K562 (cell line): Measurements from ENCODE around the gene GLCCI1. TPM values are rescaled to one million over a fixed set of nuclear protein-coding genes. Genes with fewer than 3 reads are reported as not detected.

ENCODE experiments used
- ATAC-seq: fragments of 200-7000 bp; cut with Tn5 transposase; 3 replicates; pipeline ENCODE4 v1.9.1; 2020; ENCODE audit warnings: moderate library complexity
- BruUV-seq: library from RNA; stranded (reverse); fragments of 400-500 nt; replicated peaks from 2 replicates; lab custom pipeline; 2021; lab: Mats Ljungman, UMichigan
- CTCF ChIA-PET: fragments of 300-600 bp; formaldehyde crosslinking; extraction: SDS; loops from one replicate; lab custom pipeline; 2021; ENCODE audit warnings: low intra/inter-chr PET ratio; lab: Yijun Ruan, JAX
- POLR2A ChIA-PET: fragments of 300-600, 350-650 bp; sonication (Branson Sonifier 250); formaldehyde crosslinking; extraction: SDS; loops from one replicate; lab custom pipeline; 2021; ENCODE audit warnings: antibody characterized with exemption, inconsistent platforms; lab: Yijun Ruan, JAX
- DNase-seq, 4 experiments: peaks; one replicate each; pipeline versions ENCODE4 v3.0.0 to v3.0.0-alpha.2; 2011 to 2018; ENCODE audit warnings: low spot score in 3 of 4, mixed read lengths in 3 of 4; ENCODE audit errors: extremely low read depth in 1 of 4
- FAIRE-seq: peaks from 2 replicates; lab custom pipeline; 2011; peaks lifted over from hg19 to GRCh38; lab: Jason Lieb, UNC
- H2AFZ ChIP-seq: 2 replicates; pipeline ENCODE4 v1.6.0; 2011; ENCODE audit warnings: low read depth, low read length, control low read depth, inconsistent platforms
- H3K27ac ChIP-seq: fragments of 200-600 bp; 3 replicates; pipeline ENCODE4 v1.8.0; 2011; ENCODE audit warnings: low read depth, mild to moderate bottlenecking, control low read depth, inconsistent platforms, low read length, moderate library complexity, mixed read lengths; ENCODE audit errors: extremely low read depth
- H3K27me3 ChIP-seq, 2 experiments: fragments of 300-600 bp in 1 of 2; 2 replicates in 1 of 2; 3 replicates in 1 of 2; pipeline versions ENCODE4 v1.6.0 to v1.8.0; 2011; ENCODE audit warnings: inconsistent platforms in 2 of 2, low read length in 2 of 2, mild to moderate bottlenecking in 1 of 2, mixed read lengths in 1 of 2, moderate library complexity in 1 of 2; ENCODE audit not compliant: control insufficient read depth in 2 of 2, insufficient read depth in 2 of 2
- H3K36me3 ChIP-seq: fragments of 300-600 bp; 3 replicates; pipeline ENCODE4 v1.8.0; 2011; ENCODE audit warnings: mild to moderate bottlenecking, low read length, inconsistent platforms; ENCODE audit not compliant: control insufficient read depth, insufficient read depth
- H3K4me1 ChIP-seq, 2 experiments: fragments of 200-600 bp in 1 of 2; replicated peaks in 1 of 2; 2 replicates in 1 of 2; 3 replicates in 1 of 2; pipeline versions ENCODE4 v1.5.1 to v1.8.0; 2011; ENCODE audit warnings: inconsistent platforms in 2 of 2, low read length in 2 of 2, mild to moderate bottlenecking in 1 of 2, mixed read lengths in 1 of 2, moderate library complexity in 1 of 2; ENCODE audit not compliant: control insufficient read depth in 2 of 2, insufficient read depth in 2 of 2
- H3K4me2 ChIP-seq: 2 replicates; pipeline ENCODE4 v1.6.1; 2011; ENCODE audit warnings: low read length, control low read depth, inconsistent platforms, mixed read lengths; ENCODE audit not compliant: insufficient read depth
- H3K4me3 ChIP-seq: fragments of 200-600 bp; sonication (generic), shearing (Covaris generic); 2 replicates; pipeline ENCODE4 v1.5.1; 2016; ENCODE audit warnings: control low read depth, inconsistent platforms
- H3K79me2 ChIP-seq: fragments of 200-600 bp; 3 replicates; pipeline ENCODE4 v1.8.0; 2011; ENCODE audit warnings: low read length, inconsistent platforms; ENCODE audit not compliant: control insufficient read depth, insufficient read depth
- H3K9ac ChIP-seq, 2 experiments: 2 replicates each; pipeline versions ENCODE4 v1.6.0 to v1.6.1; 2011; ENCODE audit warnings: low read depth in 2 of 2, low read length in 2 of 2, control low read depth in 1 of 2, inconsistent platforms in 1 of 2, mild to moderate bottlenecking in 1 of 2, mixed read lengths in 1 of 2; ENCODE audit not compliant: insufficient read depth in 1 of 2
- H3K9me1 ChIP-seq: one replicate; pipeline ENCODE4 v1.6.0; 2011; ENCODE audit warnings: inconsistent platforms, mild to moderate bottlenecking, low read length, moderate library complexity; ENCODE audit not compliant: control insufficient read depth, insufficient read depth
- H3K9me3 ChIP-seq: replicated peaks from 2 replicates; pipeline ENCODE4 v1.5.1; 2011; ENCODE audit warnings: low read depth, low read length, inconsistent platforms; ENCODE audit not compliant: control insufficient read depth, insufficient read depth
- H4K20me1 ChIP-seq: replicated peaks from 2 replicates; pipeline ENCODE4 v1.6.1; 2011; ENCODE audit warnings: low read length, inconsistent platforms, mixed read lengths; ENCODE audit not compliant: control insufficient read depth, insufficient read depth
- CCAR2 ChIP-seq: fragments of 200-400 bp; formaldehyde crosslinking; IDR thresholded peaks from 2 replicates; pipeline ENCODE4 v1.6.1; 2017; ENCODE audit warnings: mild to moderate bottlenecking, low read depth, low read length
- CHD2 ChIP-seq: IDR thresholded peaks from 2 replicates; pipeline ENCODE4 v1.6.1; 2011; ENCODE audit warnings: low read depth, low read length
- FOXP1 ChIP-seq: sonication (generic); formaldehyde crosslinking; IDR thresholded peaks from 2 replicates; pipeline ENCODE4 v1.8.0; 2022; ENCODE audit warnings: mild to moderate bottlenecking, missing genetic modification reagents
- KDM1A ChIP-seq, 2 experiments: fragments of 450-650 bp; IDR thresholded peaks; 2 replicates each; pipeline ENCODE4 v1.6.1; 2016; ENCODE audit warnings: mild to moderate bottlenecking in 2 of 2
- POLR2AphosphoS5 ChIP-seq: IDR thresholded peaks from 2 replicates; pipeline ENCODE4 v1.6.1; 2011; ENCODE audit warnings: mild to moderate bottlenecking, low read depth, low read length, moderate library complexity; ENCODE audit not compliant: control insufficient read depth, insufficient read depth
- POLR2H ChIP-seq: IDR thresholded peaks from 2 replicates; pipeline ENCODE4 v1.6.1; 2016; ENCODE audit warnings: missing genetic modification characterization, low read depth, mild to moderate bottlenecking, control low read depth, missing compliant biosample characterization, moderate library complexity
- PTBP1 ChIP-seq: fragments of 200-400 bp; formaldehyde crosslinking; IDR thresholded peaks from 2 replicates; pipeline ENCODE4 v1.6.1; 2017; ENCODE audit warnings: low read depth, low read length
- RAD21 ChIP-seq, 2 experiments: fragments of 250-450 bp in 1 of 2; fragments of 450-650 bp in 1 of 2; sonication (Bioruptor Pico) in 1 of 2; formaldehyde crosslinking in 1 of 2; IDR thresholded peaks in 1 of 2; conservative IDR thresholded peaks in 1 of 2; 2 replicates each; pipeline versions ENCODE4 v1.4.0 to v1.8.0; 2020 to 2022; ENCODE audit warnings: mild to moderate bottlenecking in 2 of 2, moderate library complexity in 1 of 2
- RBFOX2 ChIP-seq: fragments of 200-400 bp; formaldehyde crosslinking; IDR thresholded peaks from 2 replicates; pipeline ENCODE4 v1.6.1; 2017; ENCODE audit warnings: low read depth, mild to moderate bottlenecking, low read length, moderate library complexity
- TCF3 ChIP-seq: sonication (generic); formaldehyde crosslinking; IDR thresholded peaks from 2 replicates; pipeline ENCODE4 v1.4.0; 2020; ENCODE audit warnings: mild to moderate bottlenecking, missing genetic modification reagents
- TEAD4 ChIP-seq, 2 experiments: sonication (generic) in 1 of 2; formaldehyde crosslinking in 1 of 2; IDR thresholded peaks; 2 replicates each; pipeline versions ENCODE4 v1.6.1 to v1.8.0; 2012 to 2022; ENCODE audit warnings: borderline replicate concordance in 1 of 2, inconsistent platforms in 1 of 2, low read length in 1 of 2, mild to moderate bottlenecking in 1 of 2, missing genetic modification reagents in 1 of 2
- TRIM24 ChIP-seq, 2 experiments: fragments of 450-650 bp; IDR thresholded peaks; 2 replicates each; pipeline ENCODE4 v1.6.1; 2016
- ZNF133 ChIP-seq: fragments of 250-450 bp; sonication (Bioruptor Pico); IDR thresholded peaks from 2 replicates; pipeline ENCODE4 v1.4.0; 2020; ENCODE audit warnings: mild to moderate bottlenecking
- ZNF282 ChIP-seq: sonication (generic); formaldehyde crosslinking; IDR thresholded peaks from 2 replicates; pipeline ENCODE4 v1.8.1; 2023; ENCODE audit warnings: missing genetic modification reagents
- ZNF717 ChIP-seq: fragments of 250-450 bp; sonication (Bioruptor Pico); IDR thresholded peaks from 2 replicates; pipeline ENCODE4 v1.5.0; 2021
- WGBS: fragments of 100-300 bp; shearing (Covaris generic); methylation state at CpG from one replicate; pipeline ENCODE4 v1.1.6; 2016; ENCODE audit warnings: low coverage, mixed read lengths; ENCODE audit not compliant: insufficient coverage; ENCODE audit errors: missing lambda C conversion rate; 5-methylcytosine and 5-hydroxymethylcytosine counted together
- in situ Hi-C: fragments of 300-500 bp; cut with MboI; formaldehyde crosslinking; loops from 4 replicates; pipeline ENCODE4 v1.15.0; 2018; ENCODE audit warnings: inconsistent platforms, mixed read lengths
- intact Hi-C: fragments of 100-400 bp; cut with micrococcal nuclease; formaldehyde crosslinking; loops from 2 replicates; pipeline ENCODE4 v1.14.2; 2022
- polyA plus RNA-seq, 8 experiments: library from polyadenylated mRNA; depleted of rRNA in 4 of 8; stranded (reverse) in 5 of 8; unstranded in 3 of 8; fragments of >200 nt; fragmentation: Nextera tagmentation in 2 of 8; fragmentation: Illumina TruSeq in 1 of 8; extraction: Ambion mirVana in 2 of 8; extraction: Trizol in 1 of 8; gene quantifications; 2 replicates each; pipeline versions ENCODE4 v1.2.1 to v1.2.3, GENCODE V29; 2011 to 2014; ENCODE audit warnings: inconsistent platforms in 1 of 8, missing spikeins in 1 of 8
- total RNA-seq, 7 experiments: library from RNA; depleted of rRNA in 6 of 7; stranded (reverse); fragments of >200 nt in 6 of 7; fragmentation: Illumina TruSeq in 2 of 7; extraction: Trizol in 2 of 7; gene quantifications; 2 replicates each; pipeline versions ENCODE4 v1.2.1 to v1.2.3, GENCODE V29; 2011 to 2021; ENCODE audit warnings: low replicate concordance in 1 of 7
- TF ChIP-seq, protein P1 (sequence below): fragments of 250-450 bp; sonication (Bioruptor Pico); IDR thresholded peaks from 2 replicates; pipeline ENCODE4 v1.5.1; 2021; ENCODE audit warnings: mild to moderate bottlenecking
- TF ChIP-seq, protein P2 (sequence below): fragments of 450-650 bp; IDR thresholded peaks from 2 replicates; pipeline ENCODE4 v1.6.1; 2016; ENCODE audit warnings: low read depth, mild to moderate bottlenecking, moderate library complexity
- TF ChIP-seq, protein P3 (sequence below), 2 experiments: fragments of 450-650 bp in 1 of 2; sonication (generic) in 1 of 2; formaldehyde crosslinking; conservative IDR thresholded peaks; 2 replicates each; pipeline versions ENCODE4 v1.4.0 to v1.8.1; 2020 to 2022; ENCODE audit warnings: mild to moderate bottlenecking in 1 of 2, missing genetic modification reagents in 1 of 2

Gene GLCCI1
- total and polyA plus RNA-seq, 9 of the 15 experiments (the other 6 are each of a cell fraction or from before 2014, with no cell fraction given): 2.7 to 11.9 (median 7.2) TPM

DNA sequence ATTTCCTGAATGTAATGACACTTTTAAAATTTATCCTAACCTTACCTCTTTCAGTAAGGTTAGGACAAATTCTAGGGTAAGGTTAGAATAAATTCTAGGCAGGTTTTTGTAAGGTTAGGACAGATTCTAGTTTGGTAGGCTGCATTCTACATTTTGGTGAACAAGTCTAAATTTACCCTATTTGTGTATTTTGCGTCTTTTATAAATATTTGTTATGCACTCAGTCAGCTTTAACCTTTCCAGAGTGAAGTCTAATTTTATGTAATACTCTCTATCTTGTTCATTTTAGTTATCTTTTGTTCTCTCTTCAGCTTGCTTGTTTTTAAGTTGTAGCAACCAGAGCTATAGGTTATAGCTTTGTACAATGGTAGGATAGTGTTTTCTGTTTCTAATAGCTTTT is 54.0 kb downstream of the GLCCI1 start (continued):
- TF ChIP-seq POLR2H (tag) (no peak), ZNF717 (CRISPR knock-in tag) (no peak), CCAR2 (no peak), KDM1A (IDR thresholded peaks at IDR 0.05) (no peak), CHD2 (no peak), FOXP1 (CRISPR knock-in tag) (no peak)
- TF ChIP-seq, protein P1, sequence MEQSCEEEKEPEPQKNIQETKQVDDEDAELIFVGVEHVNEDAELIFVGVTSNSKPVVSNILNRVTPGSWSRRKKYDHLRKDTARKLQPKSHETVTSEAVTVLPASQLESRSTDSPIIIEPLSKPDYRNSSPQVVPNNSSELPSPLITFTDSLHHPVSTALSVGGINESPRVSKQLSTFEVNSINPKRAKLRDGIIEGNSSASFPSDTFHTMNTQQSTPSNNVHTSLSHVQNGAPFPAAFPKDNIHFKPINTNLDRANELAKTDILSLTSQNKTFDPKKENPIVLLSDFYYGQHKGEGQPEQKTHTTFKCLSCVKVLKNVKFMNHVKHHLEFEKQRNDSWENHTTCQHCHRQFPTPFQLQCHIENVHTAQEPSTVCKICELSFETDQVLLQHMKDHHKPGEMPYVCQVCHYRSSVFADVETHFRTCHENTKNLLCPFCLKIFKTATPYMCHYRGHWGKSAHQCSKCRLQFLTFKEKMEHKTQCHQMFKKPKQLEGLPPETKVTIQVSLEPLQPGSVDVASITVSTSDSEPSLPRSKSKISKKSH: no peak
- TF ChIP-seq, protein P2, sequence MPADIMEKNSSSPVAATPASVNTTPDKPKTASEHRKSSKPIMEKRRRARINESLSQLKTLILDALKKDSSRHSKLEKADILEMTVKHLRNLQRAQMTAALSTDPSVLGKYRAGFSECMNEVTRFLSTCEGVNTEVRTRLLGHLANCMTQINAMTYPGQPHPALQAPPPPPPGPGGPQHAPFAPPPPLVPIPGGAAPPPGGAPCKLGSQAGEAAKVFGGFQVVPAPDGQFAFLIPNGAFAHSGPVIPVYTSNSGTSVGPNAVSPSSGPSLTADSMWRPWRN: no peak

DNA sequence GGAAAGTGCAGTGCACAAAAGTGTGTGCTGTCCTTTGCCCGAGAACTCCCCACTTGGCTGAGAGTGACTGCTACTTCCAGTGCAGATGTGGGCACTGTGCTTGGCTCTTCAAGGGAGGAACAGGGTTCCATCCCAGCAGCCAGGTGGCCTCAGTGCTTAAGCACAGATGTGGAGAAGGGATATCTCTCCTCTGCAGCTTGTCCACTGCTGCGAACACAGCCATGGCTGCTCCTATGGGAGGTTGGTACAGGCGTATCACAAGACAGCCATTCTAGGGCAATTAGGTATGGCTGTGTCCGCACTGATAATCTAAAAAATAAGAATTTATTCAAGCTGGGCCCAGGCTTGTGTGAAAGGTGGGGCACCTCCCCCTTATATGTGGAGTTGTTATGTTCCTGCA is 66.6 kb downstream of the GLCCI1 start:
- in situ Hi-C loops (no loop called here), intact Hi-C loops (loop anchor here (10.0 kb wide), 1 partner anchor 260 kb away; no protein-coding TSS in a partner anchor)
- no TSS peak for BruUV-seq
- ChIA-PET POLR2A (no interaction called here), CTCF (no interaction called here)
- H3K4me3 ChIP-seq: no peak overlapping the region
- FAIRE-seq (no peak), DNase-seq (peak in 2 of 4 experiments; percentile 4 to 20), ATAC-seq (peak; percentile 76)
- peaks cover 1% of the 10 kb centered on the region; the same call in 1 of the 2 replicates for H3K9me3 ChIP-seq
- H3K9ac ChIP-seq: peak overlapping the region in 1 of 2 experiments; percentile 23; a peak in 1 of 4 replicates
- no peaks in the 10 kb centered on the region for H4K20me1 ChIP-seq
- H3K36me3 ChIP-seq: no peaks in the 10 kb centered on the region; the same call in 2 of the 3 replicates
- no peak overlapping the region for H3K4me2 ChIP-seq
- H3K79me2 ChIP-seq: no peaks in the 10 kb centered on the region
- no peak overlapping the region for H3K27ac ChIP-seq
- no peak overlapping the region for H2AFZ ChIP-seq
- H3K27me3 ChIP-seq: no peaks in the 10 kb centered on the region
- H3K9me1 ChIP-seq: no peaks in the 10 kb centered on the region
- no peaks in the 10 kb centered on the region for H3K4me1 ChIP-seq
- 56% methylated on average over 4 of the region's 4 CpGs for WGBS
- TF ChIP-seq TCF3 (CRISPR knock-in tag) (peak; percentile 70), POLR2AphosphoS5 (peak; percentile 37; the same call in 1 of the 2 replicates), RBFOX2 (no peak), RAD21 (CRISPR knock-in tag; conservative IDR thresholded peaks at IDR 0.05 in 1 of 2, IDR thresholded peaks at IDR 0.05 in 1 of 2) (peak in 1 of 2 experiments; percentile 27; a peak in 2 of 4 replicates), TEAD4 (IDR thresholded peaks at IDR 0.05; ENCODE audit: low read length) (peak; percentile 65), TEAD4 (CRISPR knock-in tag; IDR thresholded peaks at IDR 0.05; ENCODE audit: borderline replicate concordance) (no peak), PTBP1 (no peak), TRIM24 (IDR thresholded peaks at IDR 0.05) (0 out of 4 replicates have a peak, but pooled peaks have one; percentile 21 to 24), ZNF282 (no peak), ZNF133 (CRISPR knock-in tag) (no peak)
- TF ChIP-seq, protein P1: no peak
- TF ChIP-seq, protein P3, sequence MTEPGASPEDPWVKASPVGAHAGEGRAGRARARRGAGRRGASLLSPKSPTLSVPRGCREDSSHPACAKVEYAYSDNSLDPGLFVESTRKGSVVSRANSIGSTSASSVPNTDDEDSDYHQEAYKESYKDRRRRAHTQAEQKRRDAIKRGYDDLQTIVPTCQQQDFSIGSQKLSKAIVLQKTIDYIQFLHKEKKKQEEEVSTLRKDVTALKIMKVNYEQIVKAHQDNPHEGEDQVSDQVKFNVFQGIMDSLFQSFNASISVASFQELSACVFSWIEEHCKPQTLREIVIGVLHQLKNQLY (CRISPR knock-in tag; conservative IDR thresholded peaks at IDR 0.05): no peak
